ENCODE data around the gene NEAT1.
"Not testable (repeated sequence)": the region's sequence is repeated elsewhere in the genome, so short reads cannot be mapped to it uniquely, and the experiment has no call there.

The NEAT1 gene

GRCh38 chr11:65435411-65435931, 12.9 kb downstream of the NEAT1 start:
- peak; percentile 6 for DNase-seq

GRCh38 chr11:65435981-65436411, 13.4 kb downstream of the NEAT1 start:
- no peak for DNase-seq

GRCh38 chr11:65436412-65437032, 13.9 kb downstream of the NEAT1 start:
- DNase-seq = peak; percentile 31

GRCh38 chr11:65437436-65438227, 15.0 kb downstream of the NEAT1 start:
- DNase-seq = peak; percentile 28

- DNase-seq = no peak
These were observed 15.9 kb downstream of the NEAT1 start for GRCh38 chr11:65438257-65439151.

GRCh38 chr11:65439331-65440181, 17.0 kb downstream of the NEAT1 start:
- peak; percentile 25 for DNase-seq

- DNase-seq = peak; percentile 25
These were observed 18.4 kb downstream of the NEAT1 start for GRCh38 chr11:65440831-65441499.

GRCh38 chr11:65442842-65443331, 20.3 kb downstream of the NEAT1 start:
- peak; percentile 12 for DNase-seq

- peak; percentile 14 for DNase-seq
These were observed 21.9 kb downstream of the NEAT1 start for GRCh38 chr11:65444314-65445051.

- DNase-seq = no peak
These were observed 22.6 kb downstream of the NEAT1 start for GRCh38 chr11:65445101-65445603.

- DNase-seq = peak; percentile 21
These were observed 23.2 kb downstream of the NEAT1 start for GRCh38 chr11:65445604-65446445.

- DNase-seq = peak; percentile 12
These were observed 24.1 kb downstream of the NEAT1 start for GRCh38 chr11:65446446-65447277.

- peak; percentile 10 for DNase-seq
These were observed 25.4 kb downstream of the NEAT1 start for GRCh38 chr11:65448074-65448417.

GRCh38 chr11:65448418-65449105, 26.0 kb downstream of the NEAT1 start:
- DNase-seq = peak; percentile 41

- not testable (repeated sequence) for DNase-seq
These were observed 28.7 kb downstream of the NEAT1 start for GRCh38 chr11:65451301-65451700.

- DNase-seq = not testable (repeated sequence)
These were observed 29.7 kb downstream of the NEAT1 start for GRCh38 chr11:65452259-65452658.

GRCh38 chr11:65452806-65453490, 30.4 kb downstream of the NEAT1 start:
- DNase-seq = peak; percentile 94
